GM13977 (cell line): Measurements from ENCODE around the gene ATXN2.

Source experiments
- DNase-seq: peaks from one replicate; pipeline ENCODE4 v3.0.0; 2012; ENCODE audit warnings: low spot score
- in situ Hi-C: fragments of 300-500 bp; cut with MboI; formaldehyde crosslinking; loops from one replicate; pipeline ENCODE4 v1.12.0; 2022; ENCODE audit warnings: low sequenced_read_pairs, low pct_unique_long_range_greater_than_20kb, mixed read lengths, inconsistent platforms; ENCODE audit not compliant: unreplicated experiment
- TF ChIP-seq, protein P1 (sequence below): IDR thresholded peaks from 2 replicates; pipeline ENCODE4 v1.5.1; 2012; ENCODE audit warnings: mild to moderate bottlenecking, control low read depth; ENCODE audit not compliant: insufficient read depth; ENCODE audit errors: extremely low read depth, missing control alignments

Gene ATXN2

GRCh38 chr12:111455448-111456320 lies 143.4 kb downstream of the ATXN2 start:
- TF ChIP-seq, protein P1, sequence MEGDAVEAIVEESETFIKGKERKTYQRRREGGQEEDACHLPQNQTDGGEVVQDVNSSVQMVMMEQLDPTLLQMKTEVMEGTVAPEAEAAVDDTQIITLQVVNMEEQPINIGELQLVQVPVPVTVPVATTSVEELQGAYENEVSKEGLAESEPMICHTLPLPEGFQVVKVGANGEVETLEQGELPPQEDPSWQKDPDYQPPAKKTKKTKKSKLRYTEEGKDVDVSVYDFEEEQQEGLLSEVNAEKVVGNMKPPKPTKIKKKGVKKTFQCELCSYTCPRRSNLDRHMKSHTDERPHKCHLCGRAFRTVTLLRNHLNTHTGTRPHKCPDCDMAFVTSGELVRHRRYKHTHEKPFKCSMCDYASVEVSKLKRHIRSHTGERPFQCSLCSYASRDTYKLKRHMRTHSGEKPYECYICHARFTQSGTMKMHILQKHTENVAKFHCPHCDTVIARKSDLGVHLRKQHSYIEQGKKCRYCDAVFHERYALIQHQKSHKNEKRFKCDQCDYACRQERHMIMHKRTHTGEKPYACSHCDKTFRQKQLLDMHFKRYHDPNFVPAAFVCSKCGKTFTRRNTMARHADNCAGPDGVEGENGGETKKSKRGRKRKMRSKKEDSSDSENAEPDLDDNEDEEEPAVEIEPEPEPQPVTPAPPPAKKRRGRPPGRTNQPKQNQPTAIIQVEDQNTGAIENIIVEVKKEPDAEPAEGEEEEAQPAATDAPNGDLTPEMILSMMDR: no peak
- DNase-seq: no peak
- in situ Hi-C loops: no loop called here

- TF ChIP-seq, protein P1: no peak
- DNase-seq: no peak
- in situ Hi-C loops: no loop called here
Observed at GRCh38 chr12:111454716-111455447, 144.2 kb downstream of the ATXN2 start.

- in situ Hi-C loops: no loop called here
- TF ChIP-seq, protein P1: no peak
- DNase-seq: no peak
Observed at GRCh38 chr12:111454311-111454710, 144.8 kb downstream of the ATXN2 start.

GRCh38 chr12:111453071-111453989 lies 145.8 kb downstream of the ATXN2 start:
- in situ Hi-C loops: no loop called here
- TF ChIP-seq, protein P1: no peak
- no peak for DNase-seq

DNA sequence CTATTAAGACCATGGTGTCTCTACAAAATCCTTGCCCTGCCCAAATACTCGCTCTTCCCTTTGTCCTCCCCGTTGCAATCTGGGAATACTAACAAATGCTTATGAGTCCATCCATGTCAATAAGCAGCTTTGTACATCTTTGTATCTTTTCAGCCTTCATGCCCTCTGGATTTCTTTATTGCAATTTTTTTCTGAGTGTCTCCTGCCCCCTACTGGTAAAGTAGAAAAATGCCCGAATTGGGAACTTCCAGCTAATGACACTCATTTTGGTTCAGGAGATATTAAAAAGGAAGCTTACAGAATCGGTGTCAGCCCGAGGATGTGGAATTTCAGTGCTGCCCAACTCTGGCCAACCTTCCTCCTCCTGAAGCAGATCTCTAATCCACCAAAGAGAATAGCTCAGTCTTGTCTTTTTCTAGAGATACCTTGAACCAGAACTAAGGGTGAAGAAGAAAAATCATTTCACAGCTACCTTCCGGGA lies 147.4 kb downstream of the ATXN2 start:
- in situ Hi-C loops: no loop called here
- TF ChIP-seq, protein P1: peak; percentile 66
- peak; percentile 53 for DNase-seq

DNA sequence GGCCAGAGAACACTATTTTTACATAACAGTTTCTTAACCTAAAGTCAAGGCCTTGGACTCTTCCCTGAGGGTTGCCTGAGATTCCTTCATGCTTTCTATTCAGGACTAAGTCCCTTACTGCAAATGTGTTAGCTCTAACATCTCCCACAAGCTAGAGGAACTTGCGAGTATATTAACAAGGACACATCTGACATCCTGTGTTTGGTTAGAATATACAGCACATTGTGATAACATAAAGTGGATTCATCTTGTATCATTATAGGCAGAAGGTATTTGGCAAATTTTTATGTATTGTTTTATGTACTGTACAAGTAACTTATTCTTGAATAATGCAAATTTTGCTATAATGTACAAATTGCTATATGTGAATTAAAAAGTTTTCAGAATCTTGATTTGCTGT lies 147.9 kb downstream of the ATXN2 start:
- in situ Hi-C loops: no loop called here
- DNase-seq: no peak
- TF ChIP-seq, protein P1: no peak
